ENCODE data around the gene SMARCA2. TPM values are rescaled to one million over a fixed set of nuclear protein-coding genes. Genes with fewer than 3 reads are reported as not detected.
A peak's percentile ranks its signal among the peaks of the same experiment; 100 is the strongest.

The SMARCA2 gene
- total and polyA plus RNA-seq, 9 of the 15 experiments (the other 6 are each of a cell fraction or from before 2014, with no cell fraction given) = 8.0 to 34.8 (median 25.5) TPM

DNA sequence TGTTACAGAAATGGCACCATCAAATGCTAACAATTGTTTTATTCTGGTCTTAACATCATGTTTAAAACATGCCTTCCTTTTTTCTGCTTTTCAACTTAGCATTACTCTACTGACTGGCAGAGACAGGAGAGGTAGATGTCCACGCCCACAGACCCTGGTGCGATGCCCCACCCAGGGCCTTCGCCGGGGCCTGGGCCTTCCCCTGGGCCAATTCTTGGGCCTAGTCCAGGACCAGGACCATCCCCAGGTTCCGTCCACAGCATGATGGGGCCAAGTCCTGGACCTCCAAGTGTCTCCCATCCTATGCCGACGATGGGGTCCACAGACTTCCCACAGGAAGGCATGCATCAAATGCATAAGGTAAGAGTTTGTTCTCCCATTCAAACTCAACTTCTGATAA is 13.7 kb downstream of the SMARCA2 start (continued):
- TF ChIP-seq, protein P1, sequence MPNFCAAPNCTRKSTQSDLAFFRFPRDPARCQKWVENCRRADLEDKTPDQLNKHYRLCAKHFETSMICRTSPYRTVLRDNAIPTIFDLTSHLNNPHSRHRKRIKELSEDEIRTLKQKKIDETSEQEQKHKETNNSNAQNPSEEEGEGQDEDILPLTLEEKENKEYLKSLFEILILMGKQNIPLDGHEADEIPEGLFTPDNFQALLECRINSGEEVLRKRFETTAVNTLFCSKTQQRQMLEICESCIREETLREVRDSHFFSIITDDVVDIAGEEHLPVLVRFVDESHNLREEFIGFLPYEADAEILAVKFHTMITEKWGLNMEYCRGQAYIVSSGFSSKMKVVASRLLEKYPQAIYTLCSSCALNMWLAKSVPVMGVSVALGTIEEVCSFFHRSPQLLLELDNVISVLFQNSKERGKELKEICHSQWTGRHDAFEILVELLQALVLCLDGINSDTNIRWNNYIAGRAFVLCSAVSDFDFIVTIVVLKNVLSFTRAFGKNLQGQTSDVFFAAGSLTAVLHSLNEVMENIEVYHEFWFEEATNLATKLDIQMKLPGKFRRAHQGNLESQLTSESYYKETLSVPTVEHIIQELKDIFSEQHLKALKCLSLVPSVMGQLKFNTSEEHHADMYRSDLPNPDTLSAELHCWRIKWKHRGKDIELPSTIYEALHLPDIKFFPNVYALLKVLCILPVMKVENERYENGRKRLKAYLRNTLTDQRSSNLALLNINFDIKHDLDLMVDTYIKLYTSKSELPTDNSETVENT (CRISPR knock-in tag; IDR thresholded peaks at IDR 0.05) = no peak
- TF ChIP-seq, protein P2, sequence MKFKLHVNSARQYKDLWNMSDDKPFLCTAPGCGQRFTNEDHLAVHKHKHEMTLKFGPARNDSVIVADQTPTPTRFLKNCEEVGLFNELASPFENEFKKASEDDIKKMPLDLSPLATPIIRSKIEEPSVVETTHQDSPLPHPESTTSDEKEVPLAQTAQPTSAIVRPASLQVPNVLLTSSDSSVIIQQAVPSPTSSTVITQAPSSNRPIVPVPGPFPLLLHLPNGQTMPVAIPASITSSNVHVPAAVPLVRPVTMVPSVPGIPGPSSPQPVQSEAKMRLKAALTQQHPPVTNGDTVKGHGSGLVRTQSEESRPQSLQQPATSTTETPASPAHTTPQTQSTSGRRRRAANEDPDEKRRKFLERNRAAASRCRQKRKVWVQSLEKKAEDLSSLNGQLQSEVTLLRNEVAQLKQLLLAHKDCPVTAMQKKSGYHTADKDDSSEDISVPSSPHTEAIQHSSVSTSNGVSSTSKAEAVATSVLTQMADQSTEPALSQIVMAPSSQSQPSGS (CRISPR knock-in tag; IDR thresholded peaks at IDR 0.05) = no peak
- TF ChIP-seq, protein P3, sequence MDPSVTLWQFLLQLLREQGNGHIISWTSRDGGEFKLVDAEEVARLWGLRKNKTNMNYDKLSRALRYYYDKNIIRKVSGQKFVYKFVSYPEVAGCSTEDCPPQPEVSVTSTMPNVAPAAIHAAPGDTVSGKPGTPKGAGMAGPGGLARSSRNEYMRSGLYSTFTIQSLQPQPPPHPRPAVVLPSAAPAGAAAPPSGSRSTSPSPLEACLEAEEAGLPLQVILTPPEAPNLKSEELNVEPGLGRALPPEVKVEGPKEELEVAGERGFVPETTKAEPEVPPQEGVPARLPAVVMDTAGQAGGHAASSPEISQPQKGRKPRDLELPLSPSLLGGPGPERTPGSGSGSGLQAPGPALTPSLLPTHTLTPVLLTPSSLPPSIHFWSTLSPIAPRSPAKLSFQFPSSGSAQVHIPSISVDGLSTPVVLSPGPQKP (CRISPR knock-in tag; IDR thresholded peaks at IDR 0.05) = no peak
- no peak for TF ChIP-seq ATF7 (IDR thresholded peaks at IDR 0.05)

DNA sequence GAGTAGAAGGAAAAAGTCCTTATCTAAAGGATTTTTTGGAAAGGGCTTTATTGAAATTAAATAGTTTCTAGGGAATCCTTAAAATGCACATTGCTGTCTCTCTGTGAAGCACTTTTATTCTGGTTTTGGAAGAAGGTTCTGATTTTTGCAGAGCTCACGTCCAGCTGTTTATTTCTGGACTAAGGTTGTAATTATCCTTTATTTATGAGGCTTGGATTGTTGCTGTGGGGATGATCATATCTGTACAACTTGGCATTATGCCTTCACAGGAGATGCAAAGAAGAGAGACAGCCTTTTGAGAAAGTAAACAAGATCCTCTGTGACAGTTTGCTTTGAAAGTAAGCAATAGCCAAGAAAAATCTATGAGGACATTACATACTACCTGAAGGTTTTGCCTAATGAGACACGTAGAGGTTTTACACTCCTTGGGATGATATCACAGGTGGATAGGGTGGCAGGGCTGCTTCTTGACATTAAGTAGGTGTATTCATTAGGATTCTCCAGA is 14.6 kb downstream of the SMARCA2 start:
- H3K9me3 ChIP-seq (replicated peaks; ENCODE audit: control insufficient read depth, insufficient read depth, low read depth, low read length) = no peaks in the 10 kb centered on the region
- no peak overlapping the region for H3K27ac ChIP-seq (ENCODE audit: extremely low read depth, low read depth, low read length)
- peaks cover 84% of the 10 kb centered on the region for H3K79me2 ChIP-seq (ENCODE audit: control insufficient read depth, insufficient read depth, low read length)
- ChIA-PET CTCF (ENCODE audit: low intra/inter-chr PET ratio) (no interaction called here), POLR2A (no interaction called here)
- no peak overlapping the region for H3K4me2 ChIP-seq (ENCODE audit: insufficient read depth, low read length)
- in situ Hi-C loops (cut with MboI) (no loop called here), intact Hi-C loops (cut with micrococcal nuclease) (no loop called here)
- H3K27me3 ChIP-seq (ENCODE audit: control insufficient read depth in 2 of 2, insufficient read depth in 2 of 2, low read length in 2 of 2) = no peaks in the 10 kb centered on the region
- H3K9me1 ChIP-seq (ENCODE audit: control insufficient read depth, insufficient read depth, low read length) = no peaks in the 10 kb centered on the region
- no peak overlapping the region for H3K4me3 ChIP-seq
- FAIRE-seq = no peak
- no peak for DNase-seq (ENCODE audit: extremely low read depth in 1 of 4, low spot score in 3 of 4)
- H3K9ac ChIP-seq (ENCODE audit: insufficient read depth in 1 of 2, low read depth in 2 of 2, low read length in 2 of 2) = no peak overlapping the region
- peaks cover 48% of the 10 kb centered on the region; the same call in 2 of the 3 replicates for H3K36me3 ChIP-seq (ENCODE audit: control insufficient read depth, insufficient read depth, low read length)
- no peak overlapping the region for H2AFZ ChIP-seq (ENCODE audit: low read depth, low read length)
- no peaks in the 10 kb centered on the region for H4K20me1 ChIP-seq (replicated peaks; ENCODE audit: control insufficient read depth, insufficient read depth, low read length)
- no peak for ATAC-seq
- BruUV-seq (replicated peaks) = no TSS peak
- peaks cover 8 to 39% of the 10 kb centered on the region in 2 experiments; a peak in 4 of 5 replicates for H3K4me1 ChIP-seq (replicated peaks in 1 of 2; ENCODE audit: control insufficient read depth in 2 of 2, insufficient read depth in 2 of 2, low read length in 2 of 2)
- peak; percentile 74; the same call in 1 of the 2 replicates for TF ChIP-seq FOXJ2 (tag; IDR thresholded peaks at IDR 0.05)
- no peak for TF ChIP-seq PCBP1 (IDR thresholded peaks at IDR 0.05; ENCODE audit: low read depth, low read length, poor library complexity, severe bottlenecking)
- 32% methylated on average over 2 of the region's 2 CpGs for WGBS (ENCODE audit: insufficient coverage, low coverage, missing lambda C conversion rate)

Data from K562 (cell line).